DOHH2 (cell line): ENCODE data around the gene FGF22.
"Not testable (repeated sequence)": the region's sequence is repeated elsewhere in the genome, so short reads cannot be mapped to it uniquely, and the experiment has no call there.

ENCODE experiments used
- H3F3A ChIP-seq: fragments of 200-600 bp; sonication (generic), shearing (Covaris generic); 2 replicates; pipeline ENCODE4 v1.6.0; 2016; ENCODE audit warnings: antibody characterized with exemption, mild to moderate bottlenecking; ENCODE audit not compliant: control insufficient read depth, insufficient read depth
- H3K27ac ChIP-seq: fragments of 200-600 bp; sonication (generic); 2 replicates; pipeline ENCODE4 v1.5.1; 2014; ENCODE audit warnings: low read depth, mild to moderate bottlenecking, low read length, moderate library complexity
- H3K27me3 ChIP-seq: fragments of 200-600 bp; sonication (generic); 2 replicates; pipeline ENCODE4 v1.6.1; 2014; ENCODE audit warnings: mild to moderate bottlenecking, low read length, mixed read lengths; ENCODE audit not compliant: control insufficient read depth
- H3K36me3 ChIP-seq: fragments of 200-600 bp; sonication (generic); 2 replicates; pipeline ENCODE4 v1.6.1; 2014; ENCODE audit warnings: mild to moderate bottlenecking, low read length, moderate library complexity, mixed read lengths; ENCODE audit not compliant: control insufficient read depth
- H3K4me1 ChIP-seq: fragments of 200-600 bp; sonication (generic); 2 replicates; pipeline ENCODE4 v1.6.1; 2014; ENCODE audit warnings: mild to moderate bottlenecking, low read length, mixed read lengths; ENCODE audit not compliant: control insufficient read depth
- H3K4me2 ChIP-seq: fragments of 200-600 bp; sonication (generic); 2 replicates; pipeline ENCODE4 v1.6.0; 2014; ENCODE audit warnings: mild to moderate bottlenecking, low read length, moderate library complexity
- H3K4me3 ChIP-seq: fragments of 200-600 bp; sonication (generic); 2 replicates; pipeline ENCODE4 v1.5.1; 2014; ENCODE audit warnings: mild to moderate bottlenecking, low read length, mixed read lengths
- H3K79me2 ChIP-seq: fragments of 200-600 bp; sonication (generic); 2 replicates; pipeline ENCODE4 v1.6.1; 2014; ENCODE audit warnings: mild to moderate bottlenecking, low read length, mixed read lengths; ENCODE audit not compliant: control insufficient read depth
- H3K9me2 ChIP-seq: fragments of 200-600 bp; sonication (generic); replicated peaks from 2 replicates; pipeline ENCODE4 v1.6.1; 2014; ENCODE audit warnings: mild to moderate bottlenecking, low read length, mixed read lengths; ENCODE audit not compliant: control insufficient read depth
- H3K9me3 ChIP-seq: fragments of 200-600 bp; sonication (generic); 2 replicates; pipeline ENCODE4 v1.6.1; 2014; ENCODE audit warnings: antibody characterized with exemption, low read length, mixed read lengths; ENCODE audit not compliant: control insufficient read depth, insufficient read depth
- H4K20me1 ChIP-seq: fragments of 200-600 bp; sonication (generic); 2 replicates; pipeline ENCODE4 v1.6.0; 2014; ENCODE audit warnings: low read depth, mild to moderate bottlenecking, antibody characterized with exemption, low read length, moderate library complexity; ENCODE audit not compliant: control insufficient read depth, insufficient read depth
- CTCF ChIP-seq: fragments of 200-600 bp; sonication (generic); IDR thresholded peaks from one replicate; pipeline ENCODE4 v1.5.1; 2014; ENCODE audit warnings: antibody characterized with exemption, mild to moderate bottlenecking, low read depth, low read length; ENCODE audit not compliant: poor library complexity, severe bottlenecking
- EZH2phosphoT487 ChIP-seq: fragments of 200-600 bp; sonication (generic); IDR thresholded peaks from 2 replicates; pipeline ENCODE4 v1.6.1; 2017; ENCODE audit warnings: borderline replicate concordance, mild to moderate bottlenecking, antibody characterized with exemption, low read length, moderate library complexity, mixed read lengths

The FGF22 gene

GRCh38 chr19:601790-602189 lies 37.9 kb upstream of the FGF22 start:
- Histone ChIP-seq H3K4me3 (no peak overlapping the region), H3K9me2 (no peaks in the 10 kb centered on the region), H3K27ac (no peak overlapping the region), H3K4me1 (no peaks in the 10 kb centered on the region), H3F3A (no peaks in the 10 kb centered on the region; the same call in 1 of the 2 replicates), H3K36me3 (no peaks in the 10 kb centered on the region), H3K79me2 (no peaks in the 10 kb centered on the region), H4K20me1 (no peaks in the 10 kb centered on the region), H3K9me3 (no peaks in the 10 kb centered on the region), H3K4me2 (no peak overlapping the region), H3K27me3 (no peaks in the 10 kb centered on the region)
- no peak for TF ChIP-seq EZH2phosphoT487
- TF ChIP-seq CTCF = no peak

GRCh38 chr19:602391-603301 lies 37.0 kb upstream of the FGF22 start:
- Histone ChIP-seq H3K4me2 (no peak overlapping the region), H3K9me3 (no peaks in the 10 kb centered on the region), H3K27me3 (no peaks in the 10 kb centered on the region), H3K27ac (no peak overlapping the region), H3K4me3 (no peak overlapping the region), H3K4me1 (no peaks in the 10 kb centered on the region), H3K36me3 (no peaks in the 10 kb centered on the region), H3K79me2 (no peaks in the 10 kb centered on the region), H3F3A (no peaks in the 10 kb centered on the region; the same call in 1 of the 2 replicates), H3K9me2 (no peaks in the 10 kb centered on the region), H4K20me1 (no peaks in the 10 kb centered on the region)
- TF ChIP-seq CTCF (no peak), EZH2phosphoT487 (no peak)

- not testable (repeated sequence) for H3K79me2 ChIP-seq, H3K4me2 ChIP-seq, H3K4me3 ChIP-seq, H3K27ac ChIP-seq, H3F3A ChIP-seq, H4K20me1 ChIP-seq, H3K4me1 ChIP-seq, H3K27me3 ChIP-seq, H3K9me2 ChIP-seq, H3K36me3 ChIP-seq, H3K9me3 ChIP-seq
These were observed 36.4 kb upstream of the FGF22 start for GRCh38 chr19:603302-603639.

GRCh38 chr19:603779-604178 lies 35.9 kb upstream of the FGF22 start:
- H3K27me3 ChIP-seq, H3K4me2 ChIP-seq, H3F3A ChIP-seq, H4K20me1 ChIP-seq, H3K27ac ChIP-seq, H3K79me2 ChIP-seq, H3K9me3 ChIP-seq, H3K4me1 ChIP-seq, H3K36me3 ChIP-seq, H3K4me3 ChIP-seq, H3K9me2 ChIP-seq: not testable (repeated sequence)
